Measurements from ENCODE around the gene ZNF646.

ZNF646 gene

DNA sequence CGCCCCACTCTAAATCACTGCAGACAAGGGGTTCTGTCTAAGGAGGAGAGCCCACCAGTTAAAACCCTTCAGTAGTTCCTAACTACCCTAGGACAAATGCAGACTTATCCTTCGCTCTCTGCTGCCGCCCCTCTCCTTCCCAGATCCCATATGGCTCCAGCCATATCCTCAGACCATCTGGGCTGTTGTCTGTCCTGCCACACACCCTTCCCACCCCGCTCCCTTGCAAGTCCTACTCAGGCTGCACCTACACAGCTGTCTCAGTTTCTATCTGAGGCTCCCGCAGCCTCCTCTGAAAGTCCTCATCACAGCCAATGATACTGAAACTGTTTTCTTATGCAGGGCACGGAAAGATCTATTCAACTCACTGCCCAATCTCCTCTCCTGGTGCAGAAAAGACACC is 33.2 kb downstream of the ZNF646 start:
- TF ChIP-seq ZNF274 (IDR thresholded peaks at IDR 0.05; ENCODE audit: low read depth, low read length) (no peak), YY1 (IDR thresholded peaks at IDR 0.05; ENCODE audit: insufficient read depth, insufficient read length) (no peak), SUZ12 (IDR thresholded peaks at IDR 0.05; ENCODE audit: extremely low read depth, insufficient read depth, insufficient read length) (no peak)
- peaks cover 3% of the 10 kb centered on the region for H3K4me1 ChIP-seq (ENCODE audit: insufficient read depth, insufficient read length)
- H3K36me3 ChIP-seq (ENCODE audit: insufficient read depth, insufficient read length, low read length), result peaks cover 34% of the 10 kb centered on the region
- H3K4me3 ChIP-seq (ENCODE audit: insufficient read length, low read depth), result peak overlapping the region; percentile 93
- H3K9ac ChIP-seq (ENCODE audit: insufficient read length, low read depth), result peak overlapping the region; percentile 92
- H3K9me3 ChIP-seq (ENCODE audit: insufficient read depth, low read length), result no peaks in the 10 kb centered on the region; the same call in 1 of the 2 replicates
- no peaks in the 10 kb centered on the region for H3K27me3 ChIP-seq (ENCODE audit: insufficient read depth, insufficient read length)
- no peak for DNase-seq (ENCODE audit: low read depth, low spot score)

DNA sequence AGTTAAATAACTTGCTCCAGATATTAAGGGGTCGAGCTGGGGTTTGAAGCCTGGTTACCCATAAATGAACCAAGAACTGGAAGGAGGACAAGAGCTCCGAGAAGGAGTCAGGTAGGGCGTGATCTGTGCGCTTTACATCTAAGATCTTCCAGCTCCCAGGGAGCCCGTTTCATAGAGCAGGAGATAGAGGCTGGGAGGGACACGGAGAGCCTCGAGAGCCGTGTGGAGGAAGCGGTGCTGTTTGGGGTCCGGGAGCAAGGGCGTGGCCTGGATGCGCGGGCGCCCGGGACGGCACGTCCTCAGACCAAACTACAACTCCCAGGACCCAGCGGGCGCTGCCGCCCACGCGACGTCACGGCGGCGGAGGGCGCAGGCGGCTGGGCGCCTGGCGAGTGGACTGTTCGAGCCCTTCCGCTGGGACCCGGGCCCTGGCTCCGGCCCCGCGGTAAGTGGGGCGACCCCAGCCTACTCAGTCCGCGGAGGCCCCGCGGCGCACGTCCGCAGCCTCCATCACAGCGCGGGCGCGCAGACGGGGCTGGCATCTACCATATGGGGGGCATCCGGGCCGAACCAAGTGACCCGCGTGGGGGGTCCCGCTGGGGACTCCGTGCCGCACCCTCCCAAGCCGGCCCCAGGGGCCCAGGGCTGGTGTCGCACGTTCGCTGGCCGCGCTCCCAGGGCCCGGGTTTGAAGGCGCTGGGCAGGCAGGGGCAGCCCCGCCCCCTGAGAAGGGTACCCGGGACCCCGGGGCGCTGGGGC is 34.0 kb downstream of the ZNF646 start, which contains the start of gene BCKDK:
Gene BCKDK, plus strand, starts transcription at position 352 of the 759 bp plus-strand sequence. CDS start 838 bp downstream, outside the sequence.
- no peaks in the 10 kb centered on the region; the same call in 1 of the 2 replicates for H3K9me3 ChIP-seq (ENCODE audit: insufficient read depth, low read length)
- peak within 1 kb of the TSS; percentile 93 for H3K4me3 ChIP-seq (ENCODE audit: insufficient read length, low read depth)
- peaks cover 3% of the 10 kb centered on the region for H3K4me1 ChIP-seq (ENCODE audit: insufficient read depth, insufficient read length)
- H3K9ac ChIP-seq (ENCODE audit: insufficient read length, low read depth), result peak within 1 kb of the TSS; percentile 92
- H3K27me3 ChIP-seq (ENCODE audit: insufficient read depth, insufficient read length), result no peaks in the 10 kb centered on the region
- no peak for TF ChIP-seq YY1 (IDR thresholded peaks at IDR 0.05; ENCODE audit: insufficient read depth, insufficient read length)
- no peak for TF ChIP-seq SUZ12 (IDR thresholded peaks at IDR 0.05; ENCODE audit: extremely low read depth, insufficient read depth, insufficient read length)
- no peak for TF ChIP-seq ZNF274 (IDR thresholded peaks at IDR 0.05; ENCODE audit: low read depth, low read length)
- H3K36me3 ChIP-seq (ENCODE audit: insufficient read depth, insufficient read length, low read length), result peaks cover 42% of the 10 kb centered on the region
- DNase-seq (ENCODE audit: low read depth, low spot score), result peak; percentile 48

- Histone ChIP-seq H3K4me3 (ENCODE audit: insufficient read length, low read depth) (peak overlapping the region; percentile 93), H3K9me3 (ENCODE audit: insufficient read depth, low read length) (no peaks in the 10 kb centered on the region), H3K9ac (ENCODE audit: insufficient read length, low read depth) (peak overlapping the region; percentile 92), H3K4me1 (ENCODE audit: insufficient read depth, insufficient read length) (peaks cover 3% of the 10 kb centered on the region), H3K27me3 (ENCODE audit: insufficient read depth, insufficient read length) (no peaks in the 10 kb centered on the region), H3K36me3 (ENCODE audit: insufficient read depth, insufficient read length, low read length) (peaks cover 43% of the 10 kb centered on the region)
- DNase-seq (ENCODE audit: low read depth, low spot score), result no peak
- TF ChIP-seq YY1 (IDR thresholded peaks at IDR 0.05; ENCODE audit: insufficient read depth, insufficient read length), result no peak
- no peak for TF ChIP-seq ZNF274 (IDR thresholded peaks at IDR 0.05; ENCODE audit: low read depth, low read length)
- no peak for TF ChIP-seq SUZ12 (IDR thresholded peaks at IDR 0.05; ENCODE audit: extremely low read depth, insufficient read depth, insufficient read length)
Measured at GRCh38 chr16:31108794-31109558, 34.8 kb downstream of the ZNF646 start.

DNA sequence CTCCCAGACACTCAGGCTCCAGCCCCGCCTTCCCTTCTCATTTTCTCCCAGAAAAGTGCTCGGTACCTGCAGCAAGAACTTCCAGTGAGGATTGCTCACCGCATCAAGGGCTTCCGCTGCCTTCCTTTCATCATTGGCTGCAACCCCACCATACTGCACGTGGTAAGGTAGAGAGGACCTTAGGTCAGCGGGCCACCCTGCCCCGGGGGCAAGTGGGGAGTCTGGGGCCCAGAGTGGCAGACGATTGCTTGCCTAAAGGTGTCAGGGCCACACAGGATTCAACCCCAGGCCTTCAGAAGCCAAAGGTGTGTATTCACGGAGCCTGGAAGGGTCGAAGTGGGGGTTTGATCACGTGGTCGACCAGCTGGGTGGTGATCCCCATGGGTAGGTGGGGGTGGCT is 35.4 kb downstream of the ZNF646 start:
- TF ChIP-seq SUZ12 (IDR thresholded peaks at IDR 0.05; ENCODE audit: extremely low read depth, insufficient read depth, insufficient read length) (no peak), ZNF274 (IDR thresholded peaks at IDR 0.05; ENCODE audit: low read depth, low read length) (no peak), YY1 (IDR thresholded peaks at IDR 0.05; ENCODE audit: insufficient read depth, insufficient read length) (no peak)
- Histone ChIP-seq H3K4me1 (ENCODE audit: insufficient read depth, insufficient read length) (peaks cover 3% of the 10 kb centered on the region), H3K9ac (ENCODE audit: insufficient read length, low read depth) (no peak overlapping the region), H3K27me3 (ENCODE audit: insufficient read depth, insufficient read length) (no peaks in the 10 kb centered on the region), H3K4me3 (ENCODE audit: insufficient read length, low read depth) (no peak overlapping the region), H3K9me3 (ENCODE audit: insufficient read depth, low read length) (no peaks in the 10 kb centered on the region), H3K36me3 (ENCODE audit: insufficient read depth, insufficient read length, low read length) (peaks cover 43% of the 10 kb centered on the region)
- DNase-seq (ENCODE audit: low read depth, low spot score), result no peak

- Histone ChIP-seq H3K36me3 (ENCODE audit: insufficient read depth, insufficient read length, low read length) (peaks cover 43% of the 10 kb centered on the region), H3K4me3 (ENCODE audit: insufficient read length, low read depth) (no peak overlapping the region), H3K9me3 (ENCODE audit: insufficient read depth, low read length) (no peaks in the 10 kb centered on the region), H3K4me1 (ENCODE audit: insufficient read depth, insufficient read length) (peaks cover 3% of the 10 kb centered on the region), H3K9ac (ENCODE audit: insufficient read length, low read depth) (no peak overlapping the region), H3K27me3 (ENCODE audit: insufficient read depth, insufficient read length) (no peaks in the 10 kb centered on the region)
- no peak for DNase-seq (ENCODE audit: low read depth, low spot score)
- TF ChIP-seq YY1 (IDR thresholded peaks at IDR 0.05; ENCODE audit: insufficient read depth, insufficient read length), result no peak
- TF ChIP-seq SUZ12 (IDR thresholded peaks at IDR 0.05; ENCODE audit: extremely low read depth, insufficient read depth, insufficient read length), result no peak
- TF ChIP-seq ZNF274 (IDR thresholded peaks at IDR 0.05; ENCODE audit: low read depth, low read length), result no peak
Measured at GRCh38 chr16:31110106-31111034, 36.1 kb downstream of the ZNF646 start.

- peaks cover 3% of the 10 kb centered on the region for H3K4me1 ChIP-seq (ENCODE audit: insufficient read depth, insufficient read length)
- TF ChIP-seq SUZ12 (IDR thresholded peaks at IDR 0.05; ENCODE audit: extremely low read depth, insufficient read depth, insufficient read length), result no peak
- no peak for DNase-seq (ENCODE audit: low read depth, low spot score)
- H3K36me3 ChIP-seq (ENCODE audit: insufficient read depth, insufficient read length, low read length), result peaks cover 43% of the 10 kb centered on the region
- no peak overlapping the region for H3K4me3 ChIP-seq (ENCODE audit: insufficient read length, low read depth)
- no peaks in the 10 kb centered on the region for H3K27me3 ChIP-seq (ENCODE audit: insufficient read depth, insufficient read length)
- H3K9me3 ChIP-seq (ENCODE audit: insufficient read depth, low read length), result no peaks in the 10 kb centered on the region
- no peak overlapping the region for H3K9ac ChIP-seq (ENCODE audit: insufficient read length, low read depth)
Measured at GRCh38 chr16:31111881-31112466, 37.8 kb downstream of the ZNF646 start.
